PC-9 (cell line): ENCODE data around the gene CNTFR.

Experiments used
- EZH2 ChIP-seq: fragments of 200-600 bp; sonication (generic); IDR thresholded peaks from 2 replicates; pipeline ENCODE4 v1.8.0; 2017; ENCODE audit warnings: antibody characterized with exemption, low read depth
- TF ChIP-seq, protein P1 (sequence below): fragments of 200-600 bp; sonication (generic); conservative IDR thresholded peaks from 2 replicates; pipeline ENCODE4 v1.6.1; 2017; ENCODE audit warnings: mixed run types, antibody characterized with exemption, mild to moderate bottlenecking, moderate library complexity

DNA sequence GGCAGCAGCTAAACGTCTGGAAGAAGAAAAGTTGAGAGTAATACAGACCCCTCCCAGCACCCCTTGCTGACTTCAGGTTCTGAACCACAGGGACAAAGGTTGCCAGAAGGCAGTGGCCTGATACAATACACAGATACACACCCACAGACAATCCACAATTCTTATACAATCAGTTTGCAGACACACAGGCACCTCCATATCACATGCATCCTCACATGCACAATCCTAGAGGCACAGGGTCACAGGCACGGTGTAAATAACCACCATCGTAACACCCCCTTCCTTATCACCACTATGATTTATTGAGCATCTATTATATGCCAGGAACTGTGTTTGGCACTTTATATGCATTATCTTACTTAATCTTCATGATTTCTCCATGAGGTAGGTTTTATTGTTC lies 8.2 kb downstream of the CNTFR start:
- TF ChIP-seq EZH2, result no peak
- TF ChIP-seq, protein P1, sequence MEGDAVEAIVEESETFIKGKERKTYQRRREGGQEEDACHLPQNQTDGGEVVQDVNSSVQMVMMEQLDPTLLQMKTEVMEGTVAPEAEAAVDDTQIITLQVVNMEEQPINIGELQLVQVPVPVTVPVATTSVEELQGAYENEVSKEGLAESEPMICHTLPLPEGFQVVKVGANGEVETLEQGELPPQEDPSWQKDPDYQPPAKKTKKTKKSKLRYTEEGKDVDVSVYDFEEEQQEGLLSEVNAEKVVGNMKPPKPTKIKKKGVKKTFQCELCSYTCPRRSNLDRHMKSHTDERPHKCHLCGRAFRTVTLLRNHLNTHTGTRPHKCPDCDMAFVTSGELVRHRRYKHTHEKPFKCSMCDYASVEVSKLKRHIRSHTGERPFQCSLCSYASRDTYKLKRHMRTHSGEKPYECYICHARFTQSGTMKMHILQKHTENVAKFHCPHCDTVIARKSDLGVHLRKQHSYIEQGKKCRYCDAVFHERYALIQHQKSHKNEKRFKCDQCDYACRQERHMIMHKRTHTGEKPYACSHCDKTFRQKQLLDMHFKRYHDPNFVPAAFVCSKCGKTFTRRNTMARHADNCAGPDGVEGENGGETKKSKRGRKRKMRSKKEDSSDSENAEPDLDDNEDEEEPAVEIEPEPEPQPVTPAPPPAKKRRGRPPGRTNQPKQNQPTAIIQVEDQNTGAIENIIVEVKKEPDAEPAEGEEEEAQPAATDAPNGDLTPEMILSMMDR, result no peak
